BLaER1 (cell line): ENCODE data around the gene KLK12.

Experiments
- H3K27ac ChIP-seq: shearing (Covaris generic); formaldehyde crosslinking; 2 replicates; pipeline ENCODE4 v1.8.1; 2022
- H3K27me3 ChIP-seq: shearing (Covaris generic); formaldehyde crosslinking; 2 replicates; pipeline ENCODE4 v1.8.1; 2022
- H3K36me3 ChIP-seq: shearing (Covaris generic); formaldehyde crosslinking; 2 replicates; pipeline ENCODE4 v1.8.1; 2022
- H3K4me1 ChIP-seq: shearing (Covaris generic); formaldehyde crosslinking; 2 replicates; pipeline ENCODE4 v1.8.1; 2022
- H3K4me2 ChIP-seq: shearing (Covaris generic); formaldehyde crosslinking; 2 replicates; pipeline ENCODE4 v1.8.1; 2022
- H3K4me3 ChIP-seq: shearing (Covaris generic); formaldehyde crosslinking; 2 replicates; pipeline ENCODE4 v1.8.1; 2022
- H3K9ac ChIP-seq: shearing (Covaris generic); formaldehyde crosslinking; 2 replicates; pipeline ENCODE4 v1.8.1; 2022
- H3K9me3 ChIP-seq: shearing (Covaris generic); formaldehyde crosslinking; 2 replicates; pipeline ENCODE4 v1.8.1; 2022
- H4K20me1 ChIP-seq: shearing (Covaris generic); formaldehyde crosslinking; 2 replicates; pipeline ENCODE4 v1.8.1; 2022
- Cebpa-rat ChIP-seq: shearing (Covaris generic); IDR thresholded peaks from 2 replicates; pipeline ENCODE4 v1.8.1; 2022

The KLK12 gene

DNA sequence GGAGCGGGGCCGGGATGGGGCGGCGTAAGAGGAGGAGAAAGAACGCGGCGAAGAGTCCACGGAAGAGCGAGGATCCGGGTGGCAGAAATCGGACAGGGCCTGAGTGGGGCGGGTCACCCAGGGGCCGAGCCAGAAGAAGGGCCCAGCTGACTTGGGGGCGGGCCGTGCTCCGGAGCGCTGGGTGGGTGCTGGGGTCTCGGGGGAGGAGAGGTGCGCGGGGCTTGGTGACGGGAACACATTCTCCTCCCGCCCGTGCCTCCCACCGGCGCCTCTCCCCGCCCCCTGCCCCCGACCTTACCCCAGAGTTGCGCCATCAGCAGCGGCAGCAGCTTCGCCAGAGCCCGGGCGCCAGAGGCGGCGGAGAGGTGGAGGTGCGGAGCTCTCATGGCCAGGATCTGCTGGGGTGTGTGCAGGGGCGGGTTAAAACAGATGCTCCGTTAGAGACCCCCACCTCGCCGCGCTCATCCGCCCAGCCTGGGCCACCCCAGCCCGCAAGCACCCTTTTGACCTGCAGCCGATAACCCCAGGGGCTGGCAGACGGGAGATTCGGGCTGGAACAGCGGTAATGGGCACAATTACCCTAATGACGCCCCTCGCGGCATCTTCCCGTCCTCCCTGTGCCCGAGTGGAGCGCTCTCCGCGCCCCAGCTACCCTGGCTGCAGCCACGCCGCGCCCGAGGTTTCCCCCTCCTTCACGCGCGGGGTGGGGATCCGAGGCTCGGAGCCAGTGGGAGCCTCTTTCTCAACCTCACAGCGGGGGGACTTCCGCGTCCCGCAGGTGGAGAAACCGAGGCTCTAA lies 15.9 kb downstream of the KLK12 start:
- peaks cover 42% of the 10 kb centered on the region for H3K27me3 ChIP-seq
- peak overlapping the region; percentile 64 for H3K4me2 ChIP-seq

DNA sequence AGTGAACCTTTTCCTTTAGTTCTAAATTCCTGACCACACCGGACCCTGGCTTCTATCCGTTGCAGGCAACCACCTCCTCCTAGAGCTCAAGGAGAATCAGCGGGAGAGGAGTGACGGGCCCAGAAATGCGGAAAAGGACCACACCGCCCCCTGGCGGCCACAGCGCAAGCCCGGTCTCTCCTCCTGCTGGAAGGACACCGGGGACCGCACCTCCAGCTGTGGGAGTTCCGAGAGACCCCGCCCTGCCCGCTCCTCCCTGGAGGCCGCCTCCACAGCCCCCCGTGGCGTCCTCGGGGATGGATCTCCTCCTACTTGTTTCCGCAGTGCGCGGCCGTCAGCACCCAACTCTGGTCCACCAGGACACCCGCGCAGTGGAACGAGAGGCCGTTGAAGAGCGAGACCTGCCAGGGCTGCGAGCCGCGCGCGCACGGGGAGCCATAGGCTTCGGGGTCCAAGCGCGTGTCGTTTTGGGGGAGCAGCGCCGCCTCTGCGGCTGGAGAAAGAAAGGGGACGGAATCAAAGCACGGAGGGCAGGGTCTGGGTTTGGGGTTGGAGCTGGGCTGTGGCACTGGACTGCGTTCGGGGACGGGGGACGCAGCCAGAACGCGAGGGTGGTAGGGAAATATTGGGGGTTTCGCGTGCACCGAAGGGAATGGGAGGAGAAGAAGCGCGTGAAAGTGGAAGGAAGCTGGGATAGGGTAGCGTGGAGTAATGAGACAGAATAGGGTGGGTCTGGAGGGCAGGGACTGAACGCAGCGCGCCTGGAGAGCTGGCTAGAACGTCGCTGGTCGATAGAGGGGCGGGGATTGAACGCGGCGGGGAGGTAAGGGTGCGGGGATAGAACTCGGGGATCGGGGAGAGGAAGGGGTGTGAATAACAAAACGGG lies 17.8 kb downstream of the KLK12 start:
- no peak overlapping the region for H3K27ac ChIP-seq
- H3K27me3 ChIP-seq, result peaks cover 42% of the 10 kb centered on the region
- no peaks in the 10 kb centered on the region; the same call in 1 of the 2 replicates for H4K20me1 ChIP-seq
- H3K9me3 ChIP-seq, result no peaks in the 10 kb centered on the region
- H3K4me2 ChIP-seq, result no peak overlapping the region
- no peak overlapping the region for H3K4me3 ChIP-seq
- H3K9ac ChIP-seq, result no peak overlapping the region
- no peak for TF ChIP-seq Cebpa-rat
- peaks cover 33% of the 10 kb centered on the region for H3K4me1 ChIP-seq
- no peaks in the 10 kb centered on the region for H3K36me3 ChIP-seq

More for the DNA sequence above, 15.9 kb downstream of the KLK12 start:
- Histone ChIP-seq H3K4me3 (peak overlapping the region; percentile 41), H3K9ac (no peak overlapping the region), H3K4me1 (peaks cover 16% of the 10 kb centered on the region; the same call in 1 of the 2 replicates), H4K20me1 (no peaks in the 10 kb centered on the region; the same call in 1 of the 2 replicates), H3K9me3 (no peaks in the 10 kb centered on the region), H3K36me3 (no peaks in the 10 kb centered on the region), H3K27ac (no peak overlapping the region)
- TF ChIP-seq Cebpa-rat, result no peak

DNA sequence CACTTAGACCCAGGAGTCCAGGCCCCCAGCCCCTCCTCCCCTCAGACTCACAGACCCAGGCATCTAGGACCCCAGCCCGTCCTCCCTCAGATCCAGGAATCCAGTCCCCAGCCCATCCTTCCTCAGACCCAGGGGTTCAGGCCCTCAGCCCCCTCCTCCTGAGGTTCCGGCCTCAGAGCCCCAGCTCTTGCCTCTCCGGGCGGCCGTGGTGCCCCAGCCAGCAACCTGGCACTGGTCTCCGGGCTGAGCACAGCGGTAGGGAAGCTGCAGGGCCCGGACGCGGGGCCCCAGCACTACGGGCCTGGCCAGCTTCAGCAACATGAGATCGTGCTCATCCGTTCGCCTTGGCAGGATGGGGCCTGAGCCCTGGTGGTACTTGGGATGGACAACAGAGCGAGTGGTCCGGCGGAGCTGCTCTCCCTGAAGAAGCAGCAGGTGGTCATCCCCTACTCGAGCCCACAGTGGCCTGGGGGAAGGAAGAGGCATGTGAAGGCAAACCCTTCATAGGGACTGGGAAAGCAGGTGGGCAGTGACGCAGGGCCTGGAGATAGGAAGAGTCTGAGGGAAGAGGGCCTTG lies 19.0 kb downstream of the KLK12 start:
- TF ChIP-seq Cebpa-rat, result no peak
- no peaks in the 10 kb centered on the region for H3K9me3 ChIP-seq
- H3K4me2 ChIP-seq, result no peak overlapping the region
- peaks cover 33% of the 10 kb centered on the region for H3K4me1 ChIP-seq
- peaks cover 42% of the 10 kb centered on the region for H3K27me3 ChIP-seq
- H3K9ac ChIP-seq, result no peak overlapping the region
- no peak overlapping the region for H3K27ac ChIP-seq
- no peaks in the 10 kb centered on the region for H3K36me3 ChIP-seq
- no peak overlapping the region for H3K4me3 ChIP-seq
- no peaks in the 10 kb centered on the region; the same call in 1 of the 2 replicates for H4K20me1 ChIP-seq

DNA sequence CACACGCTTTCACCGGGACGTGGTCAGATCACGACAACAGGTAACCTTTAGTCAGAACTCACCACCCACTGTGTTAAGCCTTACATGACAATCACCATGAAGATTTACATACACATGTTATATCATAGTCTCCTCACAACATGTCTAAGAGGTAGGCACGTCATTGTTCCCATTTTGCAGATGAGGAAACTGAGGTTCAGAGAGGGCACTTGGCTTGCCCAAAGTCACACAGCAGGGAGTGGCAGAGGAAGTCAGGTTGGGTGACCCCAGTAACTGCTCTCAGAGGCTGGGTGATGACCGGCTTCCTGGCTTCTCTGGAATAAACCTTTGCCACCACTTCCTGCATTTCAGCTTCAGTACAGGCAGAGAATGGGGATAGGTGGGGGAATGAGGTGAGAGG lies 20.6 kb downstream of the KLK12 start:
- TF ChIP-seq Cebpa-rat, result no peak
- H3K4me2 ChIP-seq, result no peak overlapping the region

DNA sequence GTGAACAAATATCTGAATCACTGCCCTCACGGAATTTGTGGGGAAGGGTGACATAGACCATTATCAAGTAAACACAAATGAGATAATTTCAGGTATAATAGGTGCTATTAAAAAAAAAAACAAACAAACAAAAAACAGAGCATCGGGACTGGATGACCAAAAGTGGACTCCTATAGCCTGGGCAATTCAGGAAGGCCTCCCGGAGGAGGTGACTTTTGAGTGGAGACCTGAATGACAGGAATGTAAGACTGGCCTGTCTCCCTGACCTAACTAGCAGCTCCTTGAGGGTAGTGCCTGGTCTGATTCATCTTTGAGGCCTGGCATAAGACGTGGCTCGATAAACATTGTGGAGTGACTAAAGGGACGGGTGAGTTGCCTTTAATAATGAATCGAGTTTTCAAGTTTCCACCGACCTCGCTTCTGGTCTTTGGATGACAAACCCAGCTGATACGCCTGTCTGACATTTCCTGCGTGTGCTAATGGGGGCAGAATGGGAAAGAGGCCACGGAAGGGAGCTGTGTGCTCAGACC lies 22.1 kb downstream of the KLK12 start:
- Histone ChIP-seq H3K9me3 (no peaks in the 10 kb centered on the region), H4K20me1 (no peaks in the 10 kb centered on the region; the same call in 1 of the 2 replicates), H3K4me1 (peaks cover 19% of the 10 kb centered on the region), H3K9ac (no peak overlapping the region), H3K27me3 (peaks cover 12% of the 10 kb centered on the region), H3K36me3 (no peaks in the 10 kb centered on the region), H3K27ac (no peak overlapping the region), H3K4me3 (no peak overlapping the region), H3K4me2 (peak overlapping the region; percentile 42)
- TF ChIP-seq Cebpa-rat, result no peak

More for the DNA sequence above, 20.6 kb downstream of the KLK12 start:
- no peak overlapping the region for H3K27ac ChIP-seq
- H3K9me3 ChIP-seq, result no peaks in the 10 kb centered on the region
- H3K27me3 ChIP-seq, result peaks cover 27% of the 10 kb centered on the region
- no peaks in the 10 kb centered on the region for H3K36me3 ChIP-seq
- no peak overlapping the region for H3K4me3 ChIP-seq
- H3K9ac ChIP-seq, result no peak overlapping the region
- no peaks in the 10 kb centered on the region; the same call in 1 of the 2 replicates for H4K20me1 ChIP-seq
- H3K4me1 ChIP-seq, result peaks cover 30% of the 10 kb centered on the region

DNA sequence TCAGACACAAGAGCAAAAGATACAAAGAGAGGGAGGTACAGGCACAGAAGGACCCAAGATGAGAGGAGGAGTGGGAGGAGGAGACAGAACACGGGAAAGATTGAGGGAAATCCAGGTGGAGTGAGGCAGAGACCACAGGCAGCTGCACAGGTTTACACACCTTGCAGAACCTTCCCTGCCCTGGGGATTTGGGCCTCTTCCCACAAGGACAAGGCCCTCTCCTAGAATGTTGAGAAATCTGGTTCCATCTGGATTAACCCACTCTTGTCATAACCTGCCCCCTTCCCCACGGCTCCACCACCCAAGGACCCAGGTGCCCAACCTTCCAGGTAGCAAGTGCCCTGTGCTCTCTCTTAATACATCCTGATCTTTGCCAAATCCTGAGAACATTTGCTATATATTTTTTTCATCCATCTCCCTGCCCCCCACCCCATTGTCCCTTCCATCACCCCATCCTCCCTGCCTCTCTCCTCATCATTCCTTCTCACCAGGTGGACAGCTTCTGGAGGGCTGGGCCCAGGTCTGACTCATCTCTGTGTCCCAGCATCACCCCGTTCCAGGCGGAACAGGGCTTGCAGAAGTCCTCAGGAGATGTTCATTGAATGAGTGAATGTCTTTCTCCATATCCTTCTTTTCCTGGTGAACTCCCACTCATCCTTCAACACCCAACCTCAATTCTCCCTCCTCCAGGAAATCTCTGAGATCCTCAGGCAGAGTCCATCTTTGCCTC lies 24.6 kb downstream of the KLK12 start:
- no peaks in the 10 kb centered on the region for H3K27me3 ChIP-seq
- H3K4me2 ChIP-seq, result no peak overlapping the region
- no peaks in the 10 kb centered on the region for H3K9me3 ChIP-seq
- H3K4me3 ChIP-seq, result no peak overlapping the region
- no peak for TF ChIP-seq Cebpa-rat
- H3K36me3 ChIP-seq, result no peaks in the 10 kb centered on the region
- no peak overlapping the region for H3K9ac ChIP-seq
- no peaks in the 10 kb centered on the region for H4K20me1 ChIP-seq
- peaks cover 17% of the 10 kb centered on the region for H3K4me1 ChIP-seq
- no peak overlapping the region for H3K27ac ChIP-seq

DNA sequence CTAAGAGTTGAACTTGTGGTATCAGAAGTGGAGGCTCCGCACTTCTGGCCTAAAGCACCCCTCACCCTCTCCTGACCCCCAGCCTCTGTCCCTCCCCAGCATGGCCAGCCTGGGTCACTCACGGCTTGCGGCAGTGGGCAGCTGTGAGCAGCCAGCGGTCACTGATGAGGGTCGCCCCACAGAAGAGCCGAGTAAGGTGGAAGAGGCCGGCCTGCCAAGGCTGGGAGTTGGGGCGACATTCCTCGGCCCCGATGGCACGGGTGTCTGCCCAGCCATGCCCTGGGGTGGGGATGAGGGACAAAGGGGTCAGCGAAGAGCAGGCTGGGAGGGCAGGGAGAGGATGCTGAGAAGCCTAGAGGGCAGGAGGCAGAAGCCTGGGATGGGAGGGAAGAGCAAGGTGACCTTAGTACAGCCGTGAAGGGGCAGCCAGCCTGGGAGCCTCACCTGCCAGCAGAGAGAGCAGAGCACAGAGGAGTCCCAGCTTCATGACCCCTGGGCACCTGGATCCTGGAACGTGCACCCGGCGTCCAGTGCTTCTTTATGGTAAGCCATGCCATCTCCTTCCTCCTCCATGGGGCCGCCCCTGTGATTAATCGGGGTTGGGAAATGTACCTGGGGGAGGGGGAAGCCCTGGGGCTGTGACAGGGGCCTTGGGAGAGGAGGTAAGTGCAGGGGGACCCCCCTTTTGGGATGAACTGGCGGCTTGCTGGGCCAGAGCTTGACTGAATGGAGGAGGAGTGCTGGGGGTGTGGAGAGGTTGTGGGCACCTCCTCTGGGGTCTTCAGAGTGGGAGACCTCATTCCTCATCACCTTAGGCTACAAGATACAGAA lies 25.5 kb downstream of the KLK12 start:
- H4K20me1 ChIP-seq, result no peaks in the 10 kb centered on the region
- H3K27ac ChIP-seq, result no peak overlapping the region
- no peak for TF ChIP-seq Cebpa-rat
- H3K4me1 ChIP-seq, result peaks cover 17% of the 10 kb centered on the region
- H3K4me2 ChIP-seq, result no peak overlapping the region
- H3K9me3 ChIP-seq, result no peaks in the 10 kb centered on the region
- H3K27me3 ChIP-seq, result no peaks in the 10 kb centered on the region
- H3K9ac ChIP-seq, result no peak overlapping the region
- no peak overlapping the region for H3K4me3 ChIP-seq
- H3K36me3 ChIP-seq, result no peaks in the 10 kb centered on the region

DNA sequence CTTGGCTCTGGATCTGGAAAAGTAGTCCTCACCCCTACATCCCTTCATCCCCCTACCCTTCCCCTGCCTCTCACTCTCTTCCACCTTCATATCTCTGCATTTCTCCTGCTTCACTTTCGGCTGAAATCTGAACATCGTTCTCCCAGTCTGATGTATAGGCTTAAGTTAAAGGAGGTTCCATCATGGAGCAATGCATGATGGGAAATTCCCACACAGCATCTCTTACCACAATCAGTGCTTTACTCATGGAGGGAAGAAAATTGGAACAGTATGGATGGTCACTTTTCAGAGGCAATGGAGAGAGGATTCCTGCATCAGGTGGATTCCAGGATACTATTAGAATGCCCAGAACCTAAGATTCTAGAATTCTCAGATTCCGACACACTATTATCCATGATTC lies 27.3 kb downstream of the KLK12 start:
- H4K20me1 ChIP-seq, result no peaks in the 10 kb centered on the region
- H3K4me2 ChIP-seq, result no peak overlapping the region
- TF ChIP-seq Cebpa-rat, result no peak
- H3K36me3 ChIP-seq, result no peaks in the 10 kb centered on the region
- H3K9ac ChIP-seq, result no peak overlapping the region
- peaks cover 6% of the 10 kb centered on the region for H3K4me1 ChIP-seq
- no peaks in the 10 kb centered on the region for H3K27me3 ChIP-seq
- H3K27ac ChIP-seq, result no peak overlapping the region
- no peak overlapping the region for H3K4me3 ChIP-seq
- H3K9me3 ChIP-seq, result no peaks in the 10 kb centered on the region
